Breast epithelium (tissue), 4 donors: ENCODE results near the gene PPCDC. TPM values are rescaled to one million over a fixed set of nuclear protein-coding genes. Genes with fewer than 3 reads are reported as not detected.

Source experiments
- DNase-seq, 2 donors: peaks; one replicate each; pipeline ENCODE4 v3.0.0-alpha.2; 2019; ENCODE audit warnings: low spot score in 2 of 2
- H3K27ac ChIP-seq, 2 donors: fragments of 200-600 bp; sonication (generic) in 1 of 2; one replicate each; pipeline ENCODE4 v1.5.1; 2016 to 2019; ENCODE audit warnings: mild to moderate bottlenecking in 1 of 2
- H3K27me3 ChIP-seq, 2 donors: fragments of 200-600 bp; sonication (generic) in 1 of 2; one replicate each; pipeline versions ENCODE4 v1.5.1 to v1.6.0; 2017 to 2019; ENCODE audit warnings: control low read depth in 1 of 2, mild to moderate bottlenecking in 1 of 2
- H3K36me3 ChIP-seq: fragments of 200-600 bp; one replicate; pipeline ENCODE4 v1.5.1; 2019
- H3K4me1 ChIP-seq, 2 donors: fragments of 200-600 bp; sonication (generic); one replicate each; pipeline ENCODE4 v1.5.1; 2016 to 2019; ENCODE audit warnings: control low read depth in 1 of 2
- H3K4me3 ChIP-seq, 3 donors: fragments of 200-600 bp; sonication (generic); 1 replicate in 2 of 3; 2 replicates in 1 of 3; pipeline ENCODE4 v1.5.1; 2016 to 2019; ENCODE audit warnings: mild to moderate bottlenecking in 3 of 3, moderate library complexity in 2 of 3
- H3K9me3 ChIP-seq, 2 donors: fragments of 200-600 bp; sonication (generic) in 1 of 2; one replicate each; pipeline ENCODE4 v1.5.1; 2016 to 2019; ENCODE audit warnings: control low read depth in 1 of 2
- POLR2A ChIP-seq: fragments of 450-650 bp; IDR thresholded peaks from one replicate; pipeline ENCODE4 v1.6.1; 2016; ENCODE audit warnings: antibody characterized with exemption, mild to moderate bottlenecking, moderate library complexity
- POLR2AphosphoS5 ChIP-seq, 3 donors: sonication (generic); formaldehyde crosslinking; IDR thresholded peaks; one replicate each; pipeline ENCODE4 v1.6.1; 2017; ENCODE audit warnings: antibody characterized with exemption in 3 of 3
- intact Hi-C: fragments of 100-400 bp; cut with DNase I; formaldehyde crosslinking; loops from one replicate; pipeline ENCODE4 v1.15.1; 2023; ENCODE audit warnings: low total_unique reads
- total RNA-seq, 3 donors: library from RNA; depleted of rRNA; stranded (reverse); fragments of >200 nt; gene quantifications; one replicate each; pipeline ENCODE4 v1.1.0, GENCODE V29; 2016
- TF ChIP-seq, protein P1 (sequence below), 3 donors: fragments of 450-650 bp; IDR thresholded peaks; one replicate each; pipeline ENCODE4 v1.5.1; 2016 to 2017; ENCODE audit warnings: antibody characterized with exemption in 3 of 3, mild to moderate bottlenecking in 3 of 3, moderate library complexity in 3 of 3

Gene PPCDC, protein sequence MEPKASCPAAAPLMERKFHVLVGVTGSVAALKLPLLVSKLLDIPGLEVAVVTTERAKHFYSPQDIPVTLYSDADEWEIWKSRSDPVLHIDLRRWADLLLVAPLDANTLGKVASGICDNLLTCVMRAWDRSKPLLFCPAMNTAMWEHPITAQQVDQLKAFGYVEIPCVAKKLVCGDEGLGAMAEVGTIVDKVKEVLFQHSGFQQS
- 10 to 100 TPM; 17.3 to 19.0 (median 18.9) TPM for total RNA-seq

DNA sequence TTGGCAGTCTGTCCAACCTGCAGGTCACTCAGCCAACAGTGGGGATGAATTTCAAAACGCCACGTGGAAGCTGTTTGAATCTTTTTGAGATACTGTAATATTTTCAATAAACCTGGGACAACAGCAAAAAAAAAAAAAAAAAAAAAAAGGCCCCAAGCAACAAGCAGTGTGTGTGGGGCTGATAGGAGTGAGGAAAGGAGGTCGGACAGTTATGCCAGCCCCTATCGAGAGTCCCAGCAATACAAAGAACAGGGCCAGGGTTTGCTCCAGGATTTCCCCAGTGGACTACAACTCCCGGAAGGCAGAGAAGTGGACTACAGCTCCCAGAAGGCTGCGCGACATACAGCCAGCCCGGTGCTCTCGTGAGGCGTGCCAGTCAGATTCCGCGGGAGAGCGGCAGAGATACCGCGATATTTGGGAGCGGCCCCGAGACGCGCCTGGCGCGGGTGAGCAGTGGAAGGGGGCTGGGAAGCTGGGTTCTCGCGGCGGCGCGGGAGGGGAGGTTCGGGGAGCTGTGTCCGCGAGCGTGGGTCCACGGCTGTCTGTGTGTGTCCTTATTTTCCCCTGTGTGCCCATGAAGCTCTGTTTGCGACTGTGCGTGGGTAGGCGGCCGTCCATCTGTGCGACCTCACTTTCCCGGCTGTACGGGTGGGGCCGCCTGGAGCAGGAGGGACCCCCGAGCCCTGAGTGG, at the start of gene PPCDC:
Gene PPCDC (plus strand): TSS at position 410 of the 691 bp plus-strand sequence. CDS start 4,729 bp downstream, outside the sequence.
- H3K9me3 ChIP-seq: no peaks in the 10 kb centered on the region
- TF ChIP-seq, protein P1, sequence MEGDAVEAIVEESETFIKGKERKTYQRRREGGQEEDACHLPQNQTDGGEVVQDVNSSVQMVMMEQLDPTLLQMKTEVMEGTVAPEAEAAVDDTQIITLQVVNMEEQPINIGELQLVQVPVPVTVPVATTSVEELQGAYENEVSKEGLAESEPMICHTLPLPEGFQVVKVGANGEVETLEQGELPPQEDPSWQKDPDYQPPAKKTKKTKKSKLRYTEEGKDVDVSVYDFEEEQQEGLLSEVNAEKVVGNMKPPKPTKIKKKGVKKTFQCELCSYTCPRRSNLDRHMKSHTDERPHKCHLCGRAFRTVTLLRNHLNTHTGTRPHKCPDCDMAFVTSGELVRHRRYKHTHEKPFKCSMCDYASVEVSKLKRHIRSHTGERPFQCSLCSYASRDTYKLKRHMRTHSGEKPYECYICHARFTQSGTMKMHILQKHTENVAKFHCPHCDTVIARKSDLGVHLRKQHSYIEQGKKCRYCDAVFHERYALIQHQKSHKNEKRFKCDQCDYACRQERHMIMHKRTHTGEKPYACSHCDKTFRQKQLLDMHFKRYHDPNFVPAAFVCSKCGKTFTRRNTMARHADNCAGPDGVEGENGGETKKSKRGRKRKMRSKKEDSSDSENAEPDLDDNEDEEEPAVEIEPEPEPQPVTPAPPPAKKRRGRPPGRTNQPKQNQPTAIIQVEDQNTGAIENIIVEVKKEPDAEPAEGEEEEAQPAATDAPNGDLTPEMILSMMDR (IDR thresholded peaks at IDR 0.05): no peak
- TF ChIP-seq POLR2AphosphoS5 (IDR thresholded peaks at IDR 0.05) (peak; percentile 85 to 90 (median 87)), POLR2A (peak; percentile 71)
- H3K27me3 ChIP-seq: no peaks in the 10 kb centered on the region
- H3K4me3 ChIP-seq: peak within 1 kb of the TSS; percentile 70 to 92 (median 77)
- peak within 1 kb of the TSS; percentile 77 to 91 for H3K27ac ChIP-seq
- H3K4me1 ChIP-seq: peaks cover 0 to 5% of the 10 kb centered on the region in 2 donors
- intact Hi-C loops: loop anchor here (5.0 kb wide), 1 partner anchor 426 kb away; no protein-coding TSS in a partner anchor
- DNase-seq: peak; percentile 95
- H3K36me3 ChIP-seq: no peaks in the 10 kb centered on the region

DNA sequence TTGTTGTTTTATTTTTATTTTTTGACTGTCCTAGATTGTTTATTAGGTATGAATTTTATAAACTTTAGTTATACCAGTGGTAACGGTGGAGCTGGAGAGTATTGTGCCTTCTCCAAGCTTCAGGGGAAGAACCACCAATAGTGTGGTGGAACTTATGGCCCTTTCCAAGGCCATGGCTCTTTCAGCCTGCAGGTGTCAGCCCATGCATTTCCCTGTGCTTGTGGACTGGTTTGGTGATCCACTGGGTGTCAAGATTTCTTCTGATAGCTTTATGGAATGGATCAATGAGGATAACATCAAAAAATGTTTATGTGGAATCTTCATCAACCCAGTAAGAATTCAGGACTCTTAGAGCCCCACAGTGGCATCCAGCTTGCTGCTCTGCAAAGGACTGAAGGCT, 47.2 kb upstream of the PPCDC start:
- H3K27ac ChIP-seq: no peak overlapping the region
- no peak for TF ChIP-seq POLR2A
- TF ChIP-seq POLR2AphosphoS5 (IDR thresholded peaks at IDR 0.05): no peak
- TF ChIP-seq, protein P1 (IDR thresholded peaks at IDR 0.05): no peak
- DNase-seq: no peak
- H3K36me3 ChIP-seq: no peaks in the 10 kb centered on the region
- H3K4me1 ChIP-seq: no peaks in the 10 kb centered on the region
- no peaks in the 10 kb centered on the region for H3K9me3 ChIP-seq
- intact Hi-C loops: no loop called here
- no peaks in the 10 kb centered on the region for H3K27me3 ChIP-seq
- H3K4me3 ChIP-seq: no peak overlapping the region

DNA sequence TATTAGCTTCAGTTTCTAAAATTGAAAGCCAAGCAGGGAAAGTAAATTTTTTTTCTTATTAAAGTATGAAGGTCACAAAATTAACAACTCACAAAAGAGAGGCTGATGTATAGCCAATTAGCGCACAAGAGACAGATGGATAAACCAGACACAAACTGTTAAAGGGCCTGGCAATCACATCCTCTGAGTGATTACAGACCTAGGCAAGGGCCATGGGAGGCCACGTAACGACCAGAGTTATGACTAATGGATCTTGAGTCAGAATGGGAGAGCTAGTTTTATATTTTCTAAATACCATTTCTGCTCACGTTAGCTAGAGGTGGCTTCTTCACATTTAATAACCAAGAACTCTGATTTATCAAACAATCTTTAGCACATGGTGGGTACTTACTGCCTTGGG, 45.8 kb upstream of the PPCDC start:
- Histone ChIP-seq H3K27me3 (no peaks in the 10 kb centered on the region), H3K36me3 (no peaks in the 10 kb centered on the region), H3K4me1 (no peaks in the 10 kb centered on the region), H3K27ac (no peak overlapping the region), H3K9me3 (no peaks in the 10 kb centered on the region), H3K4me3 (no peak overlapping the region)
- no peak for DNase-seq
- no peak for TF ChIP-seq POLR2A
- TF ChIP-seq POLR2AphosphoS5 (IDR thresholded peaks at IDR 0.05): no peak
- TF ChIP-seq, protein P1 (IDR thresholded peaks at IDR 0.05): no peak
- intact Hi-C loops: no loop called here

DNA sequence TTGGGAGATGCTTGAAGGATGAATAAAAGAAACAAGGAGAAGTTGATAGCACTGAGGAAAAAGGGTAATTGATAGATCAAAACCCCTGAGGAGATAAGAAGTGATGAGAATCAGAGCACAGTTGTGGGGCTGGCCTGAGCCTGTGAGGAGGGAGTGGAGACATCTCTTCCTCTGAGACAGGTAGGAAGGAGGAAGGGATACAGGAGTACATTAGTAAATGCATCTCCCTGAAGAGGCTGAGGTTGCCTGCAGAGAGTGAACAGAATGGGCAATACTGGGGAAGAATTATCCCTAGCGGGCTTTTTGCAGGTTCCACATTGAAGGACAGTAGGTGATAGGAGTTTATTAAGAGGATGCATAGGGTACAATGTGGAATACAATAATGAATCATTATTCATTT, 45.3 kb upstream of the PPCDC start:
- Histone ChIP-seq H3K36me3 (no peaks in the 10 kb centered on the region), H3K4me1 (no peaks in the 10 kb centered on the region), H3K4me3 (no peak overlapping the region), H3K27me3 (no peaks in the 10 kb centered on the region), H3K9me3 (no peaks in the 10 kb centered on the region), H3K27ac (no peak overlapping the region)
- no peak for DNase-seq
- intact Hi-C loops: no loop called here
- TF ChIP-seq, protein P1 (IDR thresholded peaks at IDR 0.05): no peak
- TF ChIP-seq POLR2A (no peak), POLR2AphosphoS5 (IDR thresholded peaks at IDR 0.05) (no peak)

DNA sequence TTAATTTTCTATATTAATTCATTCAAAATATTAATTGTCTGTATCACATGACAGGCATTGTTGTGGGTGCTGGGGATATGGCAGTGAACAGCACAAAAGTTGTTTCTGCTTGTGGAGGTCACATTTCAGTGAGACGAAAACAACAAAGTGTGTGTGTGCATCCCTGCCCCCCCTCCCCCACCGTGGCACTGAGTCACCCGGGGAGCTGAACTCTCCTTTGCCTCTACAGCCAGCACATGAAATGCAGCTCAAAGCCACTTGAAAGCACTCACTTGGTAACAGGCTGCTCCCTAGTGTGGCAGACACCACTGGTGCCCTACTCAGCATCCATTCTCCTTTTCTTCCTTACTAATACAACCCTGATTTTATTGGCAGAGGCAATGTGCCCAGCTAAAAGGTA, 44.9 kb upstream of the PPCDC start:
- DNase-seq: no peak
- Histone ChIP-seq H3K4me1 (no peaks in the 10 kb centered on the region), H3K36me3 (no peaks in the 10 kb centered on the region), H3K27ac (no peak overlapping the region), H3K9me3 (no peaks in the 10 kb centered on the region), H3K27me3 (no peaks in the 10 kb centered on the region), H3K4me3 (no peak overlapping the region)
- intact Hi-C loops: no loop called here
- TF ChIP-seq, protein P1 (IDR thresholded peaks at IDR 0.05): no peak
- TF ChIP-seq POLR2AphosphoS5 (IDR thresholded peaks at IDR 0.05): no peak
- TF ChIP-seq POLR2A: no peak
